ENCODE measurements around the gene SLC41A3. TPM values are rescaled to one million over a fixed set of nuclear protein-coding genes. Genes with fewer than 3 reads are reported as not detected.

SLC41A3 gene
- total RNA-seq, 1 experiment from 2014 or later = 42.9 TPM

Other genes starting within 250 kb of the SLC41A3 start
- not detected in 2 replicates for gene ROPN1B, start 114.9 kb downstream of the SLC41A3 start, total RNA-seq (2014; rRNA removed; shearing (Covaris generic))
- gene ALDH1L1, start 96.5 kb upstream of the SLC41A3 start, total RNA-seq (2014; rRNA removed; shearing (Covaris generic)) = not detected in 2 replicates

All from G401 (cell line).